ENCODE measurements around the gene NBL1. TPM values are rescaled to one million over a fixed set of nuclear protein-coding genes. Genes with fewer than 3 reads are reported as not detected.
A peak's percentile ranks its signal among the peaks of the same experiment; 100 is the strongest.

NBL1 gene
- total RNA-seq, 1 experiment from 2014 or later = not detected

- DNase-seq = no peak
- H3K4me3 ChIP-seq (ENCODE audit: low read length) = no peak overlapping the region
- H3K27me3 ChIP-seq (ENCODE audit: low read length) = no peaks in the 10 kb centered on the region
- no peak overlapping the region for H2AFZ ChIP-seq (ENCODE audit: low read length)
- no peaks in the 10 kb centered on the region for H3K79me2 ChIP-seq (ENCODE audit: low read length)
- H3K9me2 ChIP-seq (replicated peaks; ENCODE audit: insufficient read depth, low read length) = no peaks in the 10 kb centered on the region
- H3K4me1 ChIP-seq (ENCODE audit: low read length) = peaks cover 8% of the 10 kb centered on the region
- no peaks in the 10 kb centered on the region for H3K9me3 ChIP-seq (ENCODE audit: low read length)
- no peaks in the 10 kb centered on the region for H4K20me1 ChIP-seq (ENCODE audit: insufficient read depth, low read depth, low read length)
- H3K36me3 ChIP-seq (ENCODE audit: insufficient read depth, low read length) = no peaks in the 10 kb centered on the region
- H3K9ac ChIP-seq (ENCODE audit: low read length) = no peak overlapping the region
- H3K4me2 ChIP-seq (ENCODE audit: low read depth, low read length, poor library complexity, severe bottlenecking) = no peak overlapping the region
- no peak overlapping the region for H3K27ac ChIP-seq (ENCODE audit: low read length)
Observed at GRCh38 chr1:19696820-19697219, 52.7 kb downstream of the NBL1 start.

- H3K9me2 ChIP-seq (replicated peaks; ENCODE audit: insufficient read depth, low read length) = no peaks in the 10 kb centered on the region
- H3K4me1 ChIP-seq (ENCODE audit: low read length) = peaks cover 8% of the 10 kb centered on the region
- no peak overlapping the region for H2AFZ ChIP-seq (ENCODE audit: low read length)
- H3K36me3 ChIP-seq (ENCODE audit: insufficient read depth, low read length) = no peaks in the 10 kb centered on the region
- H3K9me3 ChIP-seq (ENCODE audit: low read length) = no peaks in the 10 kb centered on the region
- H3K4me2 ChIP-seq (ENCODE audit: low read depth, low read length, poor library complexity, severe bottlenecking) = no peak overlapping the region
- no peak overlapping the region for H3K4me3 ChIP-seq (ENCODE audit: low read length)
- peak overlapping the region; percentile 36 for H3K9ac ChIP-seq (ENCODE audit: low read length)
- H3K27me3 ChIP-seq (ENCODE audit: low read length) = no peaks in the 10 kb centered on the region
- peak; percentile 71 for DNase-seq
- H3K27ac ChIP-seq (ENCODE audit: low read length) = no peak overlapping the region
- H3K79me2 ChIP-seq (ENCODE audit: low read length) = no peaks in the 10 kb centered on the region
- H4K20me1 ChIP-seq (ENCODE audit: insufficient read depth, low read depth, low read length) = no peaks in the 10 kb centered on the region
Observed at GRCh38 chr1:19698181-19698580, 54.1 kb downstream of the NBL1 start.

DNA sequence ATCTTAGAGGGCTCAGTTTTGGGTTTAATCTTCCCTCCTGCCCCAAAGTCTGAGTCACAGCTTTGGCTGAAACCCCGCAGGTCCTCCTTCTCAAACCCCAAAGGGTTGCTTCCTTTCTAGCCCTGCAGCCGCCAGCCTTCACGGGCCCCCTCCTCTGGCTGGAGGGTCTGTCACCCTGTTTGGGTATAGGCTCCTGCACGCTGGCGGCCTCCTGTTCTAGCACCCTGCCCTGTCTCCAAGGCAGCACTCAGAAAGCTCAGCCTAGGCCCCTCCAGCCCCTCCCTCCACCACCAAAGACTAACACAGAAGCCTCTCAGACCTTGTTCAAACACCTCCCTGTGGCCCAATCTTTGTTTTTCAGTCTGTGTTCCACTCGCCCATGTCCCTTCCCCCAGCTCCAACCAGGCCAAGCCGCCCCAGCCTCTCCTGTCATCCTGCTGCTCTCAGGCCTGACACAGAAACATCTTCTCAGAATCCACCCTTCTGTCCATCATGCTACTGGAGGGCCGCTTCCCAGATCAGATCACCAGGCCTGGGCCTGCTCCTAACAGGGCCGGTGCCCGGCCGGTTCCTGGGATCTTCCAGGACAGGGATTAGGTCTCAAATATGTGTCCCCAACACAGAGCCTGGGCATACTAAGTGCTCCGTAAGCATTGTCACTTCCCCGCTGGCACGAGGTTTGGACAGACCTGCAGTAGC, 56.1 kb downstream of the NBL1 start:
- Histone ChIP-seq H3K4me3 (ENCODE audit: low read length) (no peak overlapping the region), H3K36me3 (ENCODE audit: insufficient read depth, low read length) (no peaks in the 10 kb centered on the region)
- no peak for DNase-seq

GRCh38 chr1:19703280-19703679, 59.2 kb downstream of the NBL1 start:
- H3K4me3 ChIP-seq (ENCODE audit: low read length) = no peak overlapping the region
- H3K9me3 ChIP-seq (ENCODE audit: low read length) = no peaks in the 10 kb centered on the region
- H4K20me1 ChIP-seq (ENCODE audit: insufficient read depth, low read depth, low read length) = no peaks in the 10 kb centered on the region
- H3K4me1 ChIP-seq (ENCODE audit: low read length) = peaks cover 15% of the 10 kb centered on the region
- no peak for DNase-seq
- H3K4me2 ChIP-seq (ENCODE audit: low read depth, low read length, poor library complexity, severe bottlenecking) = no peak overlapping the region
- no peak overlapping the region for H2AFZ ChIP-seq (ENCODE audit: low read length)
- no peaks in the 10 kb centered on the region for H3K9me2 ChIP-seq (replicated peaks; ENCODE audit: insufficient read depth, low read length)
- H3K36me3 ChIP-seq (ENCODE audit: insufficient read depth, low read length) = no peaks in the 10 kb centered on the region
- H3K9ac ChIP-seq (ENCODE audit: low read length) = no peak overlapping the region
- no peaks in the 10 kb centered on the region for H3K27me3 ChIP-seq (ENCODE audit: low read length)
- H3K27ac ChIP-seq (ENCODE audit: low read length) = no peak overlapping the region
- no peaks in the 10 kb centered on the region for H3K79me2 ChIP-seq (ENCODE audit: low read length)

More for the DNA sequence above, 56.1 kb downstream of the NBL1 start:
- Histone ChIP-seq H2AFZ (ENCODE audit: low read length) (no peak overlapping the region), H3K9me3 (ENCODE audit: low read length) (no peaks in the 10 kb centered on the region), H3K9me2 (replicated peaks; ENCODE audit: insufficient read depth, low read length) (no peaks in the 10 kb centered on the region), H3K27ac (ENCODE audit: low read length) (no peak overlapping the region), H4K20me1 (ENCODE audit: insufficient read depth, low read depth, low read length) (no peaks in the 10 kb centered on the region), H3K4me1 (ENCODE audit: low read length) (peaks cover 13% of the 10 kb centered on the region), H3K79me2 (ENCODE audit: low read length) (no peaks in the 10 kb centered on the region), H3K4me2 (ENCODE audit: low read depth, low read length, poor library complexity, severe bottlenecking) (no peak overlapping the region), H3K27me3 (ENCODE audit: low read length) (no peaks in the 10 kb centered on the region), H3K9ac (ENCODE audit: low read length) (no peak overlapping the region)

GRCh38 chr1:19704247-19705113, 60.4 kb downstream of the NBL1 start:
- Histone ChIP-seq H3K4me1 (ENCODE audit: low read length) (peaks cover 12% of the 10 kb centered on the region), H3K27me3 (ENCODE audit: low read length) (no peaks in the 10 kb centered on the region), H2AFZ (ENCODE audit: low read length) (peak overlapping the region; percentile 75), H3K9me3 (ENCODE audit: low read length) (no peaks in the 10 kb centered on the region), H3K79me2 (ENCODE audit: low read length) (no peaks in the 10 kb centered on the region), H3K4me2 (ENCODE audit: low read depth, low read length, poor library complexity, severe bottlenecking) (peak overlapping the region; percentile 46), H4K20me1 (ENCODE audit: insufficient read depth, low read depth, low read length) (no peaks in the 10 kb centered on the region), H3K36me3 (ENCODE audit: insufficient read depth, low read length) (no peaks in the 10 kb centered on the region), H3K4me3 (ENCODE audit: low read length) (no peak overlapping the region; the same call in 1 of the 2 replicates), H3K27ac (ENCODE audit: low read length) (no peak overlapping the region), H3K9ac (ENCODE audit: low read length) (peak overlapping the region; percentile 22; the same call in 1 of the 2 replicates), H3K9me2 (replicated peaks; ENCODE audit: insufficient read depth, low read length) (no peaks in the 10 kb centered on the region)
- DNase-seq = peak; percentile 80

GRCh38 chr1:19705464-19705863, 61.4 kb downstream of the NBL1 start:
- no peak for DNase-seq
- no peak overlapping the region for H3K4me2 ChIP-seq (ENCODE audit: low read depth, low read length, poor library complexity, severe bottlenecking)
- H3K27me3 ChIP-seq (ENCODE audit: low read length) = no peaks in the 10 kb centered on the region
- H4K20me1 ChIP-seq (ENCODE audit: insufficient read depth, low read depth, low read length) = no peaks in the 10 kb centered on the region
- H2AFZ ChIP-seq (ENCODE audit: low read length) = no peak overlapping the region
- no peak overlapping the region for H3K9ac ChIP-seq (ENCODE audit: low read length)
- H3K4me1 ChIP-seq (ENCODE audit: low read length) = peaks cover 12% of the 10 kb centered on the region
- H3K27ac ChIP-seq (ENCODE audit: low read length) = no peak overlapping the region
- no peaks in the 10 kb centered on the region for H3K36me3 ChIP-seq (ENCODE audit: insufficient read depth, low read length)
- no peak overlapping the region for H3K4me3 ChIP-seq (ENCODE audit: low read length)
- no peaks in the 10 kb centered on the region for H3K9me3 ChIP-seq (ENCODE audit: low read length)
- H3K79me2 ChIP-seq (ENCODE audit: low read length) = no peaks in the 10 kb centered on the region
- no peaks in the 10 kb centered on the region for H3K9me2 ChIP-seq (replicated peaks; ENCODE audit: insufficient read depth, low read length)

GRCh38 chr1:19706136-19706535, 62.0 kb downstream of the NBL1 start:
- H3K4me1 ChIP-seq (ENCODE audit: low read length) = peaks cover 12% of the 10 kb centered on the region
- H3K27me3 ChIP-seq (ENCODE audit: low read length) = no peaks in the 10 kb centered on the region
- no peak overlapping the region for H3K4me3 ChIP-seq (ENCODE audit: low read length)
- H3K9me3 ChIP-seq (ENCODE audit: low read length) = no peaks in the 10 kb centered on the region
- no peak overlapping the region for H3K4me2 ChIP-seq (ENCODE audit: low read depth, low read length, poor library complexity, severe bottlenecking)
- no peaks in the 10 kb centered on the region for H3K9me2 ChIP-seq (replicated peaks; ENCODE audit: insufficient read depth, low read length)
- no peak overlapping the region for H3K9ac ChIP-seq (ENCODE audit: low read length)
- no peak for DNase-seq
- no peaks in the 10 kb centered on the region for H4K20me1 ChIP-seq (ENCODE audit: insufficient read depth, low read depth, low read length)
- no peak overlapping the region for H2AFZ ChIP-seq (ENCODE audit: low read length)
- H3K36me3 ChIP-seq (ENCODE audit: insufficient read depth, low read length) = no peaks in the 10 kb centered on the region
- no peaks in the 10 kb centered on the region for H3K79me2 ChIP-seq (ENCODE audit: low read length)
- no peak overlapping the region for H3K27ac ChIP-seq (ENCODE audit: low read length)
